Measurements from ENCODE around the gene FMN2.

FMN2 gene

DNA sequence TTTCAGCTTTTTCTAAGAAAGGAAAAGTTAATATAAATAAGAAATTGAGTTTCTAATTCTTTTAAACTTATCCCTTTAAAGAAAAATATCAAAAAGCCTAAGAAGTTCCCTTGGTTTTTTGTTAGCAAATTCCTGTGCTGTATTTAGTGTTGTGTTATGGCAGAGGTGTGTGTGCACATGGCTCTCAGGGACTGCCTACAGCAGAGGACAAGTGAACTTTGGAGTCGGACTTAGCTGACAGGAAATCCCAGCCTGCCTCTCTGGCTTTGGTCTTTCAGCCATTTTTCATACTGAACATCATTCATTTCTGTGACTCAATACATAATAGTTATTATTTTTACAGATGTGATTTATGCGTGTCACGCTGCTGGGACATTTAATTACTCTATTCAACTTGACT lies 149.6 kb downstream of the FMN2 start:
- TF ChIP-seq, protein P1, sequence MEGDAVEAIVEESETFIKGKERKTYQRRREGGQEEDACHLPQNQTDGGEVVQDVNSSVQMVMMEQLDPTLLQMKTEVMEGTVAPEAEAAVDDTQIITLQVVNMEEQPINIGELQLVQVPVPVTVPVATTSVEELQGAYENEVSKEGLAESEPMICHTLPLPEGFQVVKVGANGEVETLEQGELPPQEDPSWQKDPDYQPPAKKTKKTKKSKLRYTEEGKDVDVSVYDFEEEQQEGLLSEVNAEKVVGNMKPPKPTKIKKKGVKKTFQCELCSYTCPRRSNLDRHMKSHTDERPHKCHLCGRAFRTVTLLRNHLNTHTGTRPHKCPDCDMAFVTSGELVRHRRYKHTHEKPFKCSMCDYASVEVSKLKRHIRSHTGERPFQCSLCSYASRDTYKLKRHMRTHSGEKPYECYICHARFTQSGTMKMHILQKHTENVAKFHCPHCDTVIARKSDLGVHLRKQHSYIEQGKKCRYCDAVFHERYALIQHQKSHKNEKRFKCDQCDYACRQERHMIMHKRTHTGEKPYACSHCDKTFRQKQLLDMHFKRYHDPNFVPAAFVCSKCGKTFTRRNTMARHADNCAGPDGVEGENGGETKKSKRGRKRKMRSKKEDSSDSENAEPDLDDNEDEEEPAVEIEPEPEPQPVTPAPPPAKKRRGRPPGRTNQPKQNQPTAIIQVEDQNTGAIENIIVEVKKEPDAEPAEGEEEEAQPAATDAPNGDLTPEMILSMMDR (IDR thresholded peaks at IDR 0.05; ENCODE audit: insufficient read depth, low read depth, low read length, missing control alignments) = no peak
- no peak for DNase-seq (ENCODE audit: low read depth)
- H3K4me3 ChIP-seq (ENCODE audit: low read length) = no peak overlapping the region

DNA sequence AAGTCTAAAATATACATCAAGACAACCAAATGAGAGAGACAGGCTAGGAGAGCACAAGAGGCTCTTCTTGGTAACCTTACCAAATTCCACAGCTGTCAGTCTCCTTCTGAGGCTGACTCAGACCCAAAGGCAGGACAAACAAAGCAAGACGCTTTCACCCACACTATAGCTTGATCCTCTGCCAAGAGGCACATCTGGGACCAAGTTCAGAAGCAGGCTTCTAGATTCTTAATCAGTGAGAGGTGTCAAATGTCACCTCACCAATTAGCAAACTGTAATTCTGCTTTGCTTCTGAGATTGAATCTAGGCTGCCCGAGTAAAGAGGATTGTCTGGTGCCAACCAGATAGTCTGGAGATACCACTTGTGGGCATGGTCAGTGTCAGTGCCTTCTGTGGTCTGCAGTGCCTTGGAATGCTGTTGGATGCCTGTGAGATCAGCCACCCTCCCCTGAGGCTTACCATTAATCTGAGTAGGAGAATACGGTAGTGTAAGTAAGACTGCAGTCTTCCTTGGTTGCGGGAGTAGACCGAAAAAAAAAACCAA lies 151.0 kb downstream of the FMN2 start:
- TF ChIP-seq, protein P1 (IDR thresholded peaks at IDR 0.05; ENCODE audit: insufficient read depth, low read depth, low read length, missing control alignments) = no peak
- H3K4me3 ChIP-seq (ENCODE audit: low read length) = no peak overlapping the region
- DNase-seq (ENCODE audit: low read depth) = peak; percentile 45

DNA sequence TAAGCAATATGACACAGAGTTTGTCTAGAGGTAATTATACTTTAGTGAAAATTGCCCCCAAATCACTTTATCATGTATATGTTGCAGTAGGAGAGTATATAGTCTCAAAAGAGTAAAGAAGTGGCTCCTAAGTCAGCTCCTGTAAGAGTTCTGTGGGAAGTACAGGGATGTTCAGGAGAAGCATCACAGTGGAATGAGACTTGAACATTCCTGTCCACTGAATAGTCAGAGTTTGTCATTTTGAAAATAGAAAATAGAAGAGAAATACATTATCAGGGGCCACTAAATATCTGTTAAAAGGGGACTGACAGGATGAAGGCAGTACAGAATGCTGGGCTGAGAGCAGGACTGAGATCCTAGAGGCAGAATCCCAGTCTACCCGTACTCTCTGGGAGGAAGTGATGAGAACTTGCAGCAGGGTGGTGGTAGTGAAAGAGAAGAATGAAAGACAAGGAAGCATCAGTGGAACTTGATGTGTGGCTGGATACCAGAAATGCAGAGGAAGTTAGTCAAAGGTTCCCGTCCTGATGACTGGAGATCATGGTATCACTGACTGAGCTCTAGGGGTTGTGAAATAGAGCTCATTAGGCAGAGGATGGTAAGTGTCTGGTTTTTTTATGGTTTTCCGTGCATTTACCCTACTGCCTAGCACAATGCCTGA lies 153.4 kb downstream of the FMN2 start:
- H3K4me3 ChIP-seq (ENCODE audit: low read length) = no peak overlapping the region
- peak; percentile 35 for DNase-seq (ENCODE audit: low read depth)

DNA sequence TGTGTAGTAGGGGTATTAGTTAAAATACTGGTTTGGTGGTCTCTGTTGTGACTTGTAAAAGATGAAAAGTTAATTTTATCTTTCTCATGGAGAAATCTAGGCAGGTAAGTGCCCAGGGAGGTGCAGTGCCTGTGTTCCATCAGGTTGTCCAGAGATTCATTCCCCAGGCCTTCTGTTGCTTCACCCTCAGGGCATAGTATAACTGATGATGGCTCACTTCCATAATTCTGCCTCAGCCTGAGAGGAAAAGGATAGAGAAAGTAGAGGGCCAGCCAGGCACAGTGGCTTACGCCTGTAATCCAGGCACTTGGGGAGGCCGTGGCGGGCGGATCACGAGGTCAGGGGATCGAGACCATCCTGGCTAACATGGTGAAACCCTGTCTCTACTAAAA lies 153.9 kb downstream of the FMN2 start:
- TF ChIP-seq, protein P1 (IDR thresholded peaks at IDR 0.05; ENCODE audit: insufficient read depth, low read depth, low read length, missing control alignments) = no peak
- DNase-seq (ENCODE audit: low read depth) = no peak
- H3K4me3 ChIP-seq (ENCODE audit: low read length) = no peak overlapping the region

More for the DNA sequence above, 153.4 kb downstream of the FMN2 start:
- TF ChIP-seq, protein P1 (IDR thresholded peaks at IDR 0.05; ENCODE audit: insufficient read depth, low read depth, low read length, missing control alignments) = no peak

DNA sequence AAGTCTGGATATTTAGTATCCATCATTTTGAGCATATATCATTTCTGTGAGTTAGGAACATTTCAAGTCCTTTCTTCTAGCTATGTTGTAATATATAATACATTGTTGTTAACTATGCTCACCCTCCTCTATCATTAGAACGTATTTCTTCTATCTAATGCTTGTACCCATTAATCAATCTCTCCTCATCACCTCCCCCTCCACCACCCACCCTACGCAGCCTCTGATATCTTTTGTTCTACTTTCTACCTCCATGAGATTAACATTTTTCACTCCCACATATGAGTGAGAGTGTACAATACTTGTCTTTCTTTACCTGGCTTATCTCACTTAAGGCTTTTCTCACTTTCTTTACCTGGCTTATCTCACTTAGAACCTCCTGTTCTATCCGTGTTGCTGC lies 156.2 kb downstream of the FMN2 start:
- no peak overlapping the region for H3K4me3 ChIP-seq (ENCODE audit: low read length)
- DNase-seq (ENCODE audit: low read depth) = no peak
- TF ChIP-seq, protein P1 (IDR thresholded peaks at IDR 0.05; ENCODE audit: insufficient read depth, low read depth, low read length, missing control alignments) = no peak

DNA sequence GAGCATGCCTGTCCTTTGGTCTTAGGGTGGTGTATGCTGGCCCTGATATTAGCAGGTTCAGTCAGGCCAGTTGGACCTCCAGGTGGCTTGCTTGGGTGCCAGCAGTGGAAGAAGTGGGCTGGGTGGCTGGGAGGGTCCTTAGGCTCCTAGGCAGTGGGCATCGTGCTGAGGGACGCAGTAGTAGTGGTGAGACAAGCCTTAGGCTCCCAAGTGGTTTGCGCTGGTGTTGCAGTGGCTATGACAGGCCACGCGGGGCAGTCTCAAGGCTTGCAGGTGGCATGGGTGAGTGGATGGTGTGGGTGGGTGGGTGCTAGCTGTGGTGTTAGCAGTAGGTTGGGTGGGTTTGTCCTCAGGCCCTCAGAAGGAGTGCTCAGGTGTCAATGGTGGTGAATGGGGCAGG lies 162.3 kb downstream of the FMN2 start:
- no peak overlapping the region for H3K4me3 ChIP-seq (ENCODE audit: low read length)
- TF ChIP-seq, protein P1 (IDR thresholded peaks at IDR 0.05; ENCODE audit: insufficient read depth, low read depth, low read length, missing control alignments) = no peak
- DNase-seq (ENCODE audit: low read depth) = no peak

DNA sequence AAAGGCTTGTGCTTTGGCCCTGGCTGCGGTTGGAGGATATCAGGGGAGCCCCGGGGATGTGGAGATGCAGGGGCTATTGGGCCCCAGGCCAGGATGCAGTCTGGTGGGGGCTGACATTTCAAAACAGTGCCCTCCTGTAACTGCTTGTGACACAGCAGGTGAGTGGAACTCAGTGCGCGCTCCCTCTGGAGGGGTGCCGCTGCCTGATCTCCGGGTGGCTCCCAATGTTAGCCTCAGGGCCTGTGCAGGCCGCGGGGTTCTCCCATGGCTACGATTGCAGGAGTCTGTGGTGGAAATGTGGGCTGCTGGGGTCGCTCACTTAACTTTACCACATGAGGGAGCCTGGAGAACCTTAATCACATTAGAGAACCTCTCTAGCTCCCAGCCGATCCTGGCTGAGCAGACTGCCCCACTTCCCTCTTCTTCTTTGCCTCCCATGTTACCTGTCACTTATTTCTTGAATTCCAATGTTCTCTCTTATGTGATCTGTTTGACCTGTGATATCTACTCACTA lies 163.2 kb downstream of the FMN2 start:
- no peak for DNase-seq (ENCODE audit: low read depth)
- H3K4me3 ChIP-seq (ENCODE audit: low read length) = no peak overlapping the region
- TF ChIP-seq, protein P1 (IDR thresholded peaks at IDR 0.05; ENCODE audit: insufficient read depth, low read depth, low read length, missing control alignments) = no peak
